Stimulated activated CD8-positive, alpha-beta memory T cell treated with anti-CD3 and anti-CD28 coated beads, Interleukin-15, amount 100 ng/mL, for 48 hours (primary cell): ENCODE results near the gene DENND5A.
"Not testable (repeated sequence)": the region's sequence is repeated elsewhere in the genome, so short reads cannot be mapped to it uniquely, and the experiment has no call there.

ENCODE experiments used
- DNase-seq, 2 donors: peaks; one replicate each; pipeline ENCODE4 v3.0.0-alpha.2; 2020; ENCODE audit warnings: low read depth in 2 of 2

DENND5A gene

GRCh38 chr11:9176550-9176949 is 88.6 kb downstream of the DENND5A start:
- no peak for DNase-seq

DNA sequence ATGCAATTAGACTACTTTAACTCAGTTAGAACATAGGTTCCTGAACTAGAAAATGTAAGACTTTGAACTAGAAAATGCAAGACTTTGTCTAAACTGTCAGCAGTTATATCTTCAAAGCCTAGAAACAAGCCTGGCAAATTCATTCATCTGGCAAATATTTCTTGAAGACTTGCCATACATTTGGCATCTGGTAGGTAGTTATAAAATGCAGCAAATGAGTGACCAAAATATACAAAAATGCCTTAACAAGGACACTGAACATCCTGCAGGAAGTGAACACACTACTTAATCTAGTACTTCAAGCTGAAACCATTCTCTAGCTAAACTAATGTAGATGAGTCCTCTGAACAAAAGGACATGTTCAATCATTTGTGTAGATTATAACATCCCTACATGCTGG is 89.0 kb downstream of the DENND5A start:
- no peak for DNase-seq

DNA sequence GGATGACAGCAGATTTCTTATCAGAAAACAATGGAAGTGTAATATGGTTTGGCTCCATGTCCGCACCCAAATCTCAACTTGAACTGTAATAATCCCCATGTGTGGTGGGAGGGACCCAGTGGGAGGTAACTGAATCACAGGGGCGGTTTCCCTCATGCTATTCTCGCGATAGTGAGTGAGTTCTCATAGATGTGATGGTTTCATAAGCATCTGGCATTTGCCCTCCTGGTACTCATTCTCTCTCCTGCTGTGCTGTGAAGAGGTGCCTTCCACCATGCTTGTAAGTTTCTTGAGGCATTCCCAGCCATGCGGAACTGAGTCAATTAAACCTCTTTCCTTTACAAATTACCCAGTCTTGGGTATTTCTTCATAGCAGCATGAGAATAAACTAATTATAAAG is 92.8 kb downstream of the DENND5A start:
- DNase-seq: no peak

- DNase-seq: no peak
Observed at GRCh38 chr11:9170450-9170849, 94.7 kb downstream of the DENND5A start.

DNA sequence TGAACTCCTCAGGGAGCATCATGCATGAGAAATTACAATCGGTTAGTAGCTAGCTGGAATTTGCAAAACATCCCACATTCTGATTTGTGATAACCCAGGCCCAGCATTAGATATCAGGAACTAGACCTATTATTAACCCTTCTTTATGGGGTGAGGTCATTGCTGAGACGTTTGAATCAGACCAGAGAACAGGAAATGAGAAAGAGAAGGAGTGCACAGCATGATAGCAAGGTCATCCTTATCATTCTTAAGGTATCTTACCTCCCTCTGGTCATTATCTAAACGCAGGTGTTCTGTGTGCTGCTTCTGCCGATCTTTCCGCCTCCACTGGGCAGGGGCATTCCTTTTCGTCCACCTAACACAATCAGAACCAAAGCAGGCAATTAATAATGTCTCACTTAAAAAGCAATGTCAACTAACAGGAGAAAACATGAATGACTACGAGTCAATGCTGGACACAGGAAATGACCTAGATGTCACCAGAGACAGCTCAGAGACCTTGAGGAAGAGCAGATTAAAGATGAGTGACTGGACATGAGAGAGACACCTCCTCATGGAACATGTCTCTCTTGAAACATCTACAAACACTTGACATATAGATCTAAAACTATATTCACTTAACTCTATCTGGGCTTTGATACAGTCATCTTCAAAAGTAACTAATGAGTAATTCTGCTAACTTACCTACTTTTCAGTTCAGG is 95.4 kb downstream of the DENND5A start:
- DNase-seq: no peak

GRCh38 chr11:9161991-9162390 is 103.2 kb downstream of the DENND5A start:
- not testable (repeated sequence) for DNase-seq

DNA sequence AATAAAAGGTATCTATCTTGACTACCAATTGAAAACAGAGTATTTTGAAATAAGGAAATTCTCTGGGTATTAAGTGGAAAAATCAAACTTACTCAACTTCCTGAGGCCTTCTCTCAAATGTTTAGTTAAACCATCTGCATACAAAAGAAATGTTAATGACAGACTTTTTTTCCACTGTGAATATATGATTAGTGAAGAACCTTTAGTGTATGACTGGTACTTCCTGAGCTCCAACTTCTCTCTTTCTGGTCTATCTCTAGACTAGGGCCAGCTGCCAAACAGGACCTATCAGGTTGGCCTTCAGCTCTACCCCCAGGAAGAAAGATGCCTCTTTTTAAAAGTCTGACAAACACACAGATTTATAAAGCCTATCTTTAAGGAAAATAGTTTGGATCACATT is 105.0 kb downstream of the DENND5A start:
- DNase-seq: no peak

- DNase-seq: no peak
Observed at GRCh38 chr11:9158898-9159391, 106.2 kb downstream of the DENND5A start.

- DNase-seq: no peak
Observed at GRCh38 chr11:9155930-9156329, 109.2 kb downstream of the DENND5A start.

GRCh38 chr11:9153651-9154050 is 111.5 kb downstream of the DENND5A start:
- DNase-seq: no peak

- no peak for DNase-seq
Observed at GRCh38 chr11:9151631-9152030, 113.5 kb downstream of the DENND5A start.

- no peak for DNase-seq
Observed at GRCh38 chr11:9150926-9151325, 114.2 kb downstream of the DENND5A start.

DNA sequence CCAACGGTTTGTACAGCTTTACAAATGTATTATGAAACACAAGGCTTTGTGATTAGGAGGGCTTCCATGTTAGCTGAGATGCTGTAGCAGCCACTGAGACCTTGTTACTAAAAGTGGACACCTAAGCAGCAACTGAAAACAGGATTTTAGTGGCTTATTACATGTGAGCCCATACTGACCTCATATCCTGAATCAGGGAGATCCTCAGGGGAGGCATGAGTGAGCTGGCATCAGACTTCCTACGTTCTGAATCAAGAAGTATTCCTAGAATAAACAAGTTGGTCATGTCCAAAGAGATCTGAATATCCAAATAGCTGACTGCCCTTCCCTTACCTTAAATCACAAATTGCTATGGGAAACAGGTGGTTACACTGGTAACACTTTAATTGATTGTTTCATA is 114.6 kb downstream of the DENND5A start:
- DNase-seq: no peak

DNA sequence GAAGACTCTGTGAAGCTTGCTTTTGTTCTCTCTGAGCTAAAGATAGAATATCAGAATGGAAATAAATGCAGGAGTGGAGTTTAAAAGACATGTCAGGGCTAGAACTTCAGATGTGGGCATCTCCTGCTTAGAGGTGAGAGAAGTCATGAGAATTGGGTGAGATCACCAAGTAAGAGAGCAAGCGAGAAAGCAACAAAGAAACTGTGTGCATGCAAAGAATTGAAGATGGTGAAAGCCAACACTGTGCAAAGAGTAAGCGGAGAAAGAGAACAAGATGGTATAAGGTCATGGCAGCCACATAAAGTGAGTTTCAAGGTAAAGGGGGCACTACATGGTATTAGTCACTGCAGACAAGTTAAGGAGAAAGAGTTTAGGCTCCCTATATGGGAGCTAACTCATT is 116.4 kb downstream of the DENND5A start:
- DNase-seq: no peak

DNA sequence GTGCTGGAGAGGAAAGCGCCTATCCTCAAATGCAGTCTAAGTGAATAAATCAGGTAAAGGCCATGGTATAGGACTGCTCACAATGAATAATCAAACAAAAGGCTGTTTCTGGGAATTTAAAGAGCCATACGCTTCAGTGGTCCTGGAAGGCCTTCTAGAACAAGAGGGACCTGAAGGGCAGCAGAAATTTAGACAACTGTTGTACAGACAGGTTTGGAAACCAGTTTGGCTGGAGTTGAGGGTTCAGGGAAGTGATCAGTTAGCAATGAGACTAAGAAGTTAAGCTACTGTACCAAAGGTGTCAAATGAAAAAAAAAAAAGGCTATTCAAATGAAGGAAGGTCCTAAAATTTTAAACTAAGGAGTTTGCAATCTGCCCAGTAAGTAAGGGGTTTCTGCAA is 117.1 kb downstream of the DENND5A start:
- DNase-seq: no peak

DNA sequence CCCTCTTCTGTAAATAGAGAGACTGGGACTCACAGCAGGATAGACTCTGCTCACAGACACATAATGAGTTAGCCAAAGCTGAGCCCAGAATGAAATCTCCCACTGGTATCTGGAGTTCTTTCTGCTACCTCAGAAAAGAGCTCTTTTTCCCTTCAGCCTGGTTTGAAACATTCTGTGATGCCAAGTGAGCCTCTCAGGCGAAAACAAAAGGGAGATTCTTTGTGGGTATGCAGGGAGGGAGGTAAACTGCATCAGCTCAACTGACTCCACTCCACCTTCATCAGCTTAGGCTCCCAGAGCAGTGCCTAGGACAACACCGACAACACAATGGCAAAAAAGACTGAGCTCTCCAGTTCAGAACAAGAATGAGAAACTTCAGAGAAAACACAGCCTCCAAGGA is 118.7 kb downstream of the DENND5A start:
- DNase-seq: no peak

- DNase-seq: no peak
Observed at GRCh38 chr11:9145283-9145682, 119.9 kb downstream of the DENND5A start.

GRCh38 chr11:9144828-9145227 is 120.3 kb downstream of the DENND5A start:
- DNase-seq: no peak

GRCh38 chr11:9143721-9144120 is 121.4 kb downstream of the DENND5A start:
- DNase-seq: no peak

DNA sequence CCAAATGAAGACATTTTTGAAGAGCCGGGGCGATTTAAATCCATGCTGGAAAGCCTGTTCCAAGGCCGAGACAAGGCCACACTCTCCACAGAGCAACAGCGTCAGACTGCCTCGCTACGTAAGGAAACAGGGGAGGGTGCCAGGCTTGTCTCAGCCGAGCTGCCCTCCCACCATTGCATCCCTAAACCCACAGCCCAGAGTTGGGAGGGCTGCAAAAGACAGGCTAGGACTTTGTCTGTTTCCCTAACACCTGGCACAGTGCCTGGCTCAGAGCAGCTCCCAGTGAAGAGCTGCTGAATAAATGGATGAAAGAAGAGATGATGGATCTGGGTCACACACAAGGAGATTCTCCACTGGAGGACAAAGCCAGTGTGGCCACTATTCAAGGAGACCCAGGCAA is 122.4 kb downstream of the DENND5A start:
- DNase-seq: no peak

GRCh38 chr11:9141186-9141585 is 124.0 kb downstream of the DENND5A start:
- DNase-seq: no peak

GRCh38 chr11:9139628-9140357 is 125.4 kb downstream of the DENND5A start:
- DNase-seq: no peak
